Fibroblast of mammary gland (primary cell): ENCODE measurements around the gene GALNT17.

Source experiments
- DNase-seq: peaks from one replicate; pipeline ENCODE4 v3.0.0-alpha.2; 2010; ENCODE audit warnings: low read depth
- H3K4me3 ChIP-seq: 2 replicates; pipeline ENCODE4 v1.5.1; 2011; ENCODE audit warnings: low read depth, mild to moderate bottlenecking, low read length, moderate library complexity; ENCODE audit not compliant: control insufficient read depth
- TF ChIP-seq, protein P1 (sequence below): conservative IDR thresholded peaks from 2 replicates; pipeline ENCODE4 v1.5.1; 2011; ENCODE audit warnings: low read depth, low read length, inconsistent platforms; ENCODE audit not compliant: control insufficient read depth, insufficient read depth

Gene GALNT17

DNA sequence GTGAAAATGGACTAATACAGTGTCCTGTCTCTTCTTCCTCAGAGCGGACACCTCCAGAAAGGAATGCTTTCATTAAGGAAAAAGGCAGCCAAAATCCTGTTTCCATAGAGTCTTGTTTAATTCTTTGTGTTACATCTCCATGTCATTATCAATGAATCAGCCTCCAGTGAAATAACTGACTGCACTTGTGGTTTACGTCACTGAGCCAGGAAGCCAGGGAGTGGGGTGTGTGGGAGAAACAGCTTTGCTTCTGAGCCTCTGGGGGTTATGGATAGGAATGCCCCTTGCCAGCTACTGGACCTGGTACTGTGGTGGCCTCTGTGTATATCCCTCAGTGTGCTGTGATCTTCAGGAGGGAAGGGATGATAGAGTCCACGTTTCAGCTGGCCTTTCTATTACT is 416.8 kb downstream of the GALNT17 start:
- peak; percentile 14 for DNase-seq
- no peak overlapping the region for H3K4me3 ChIP-seq
- TF ChIP-seq, protein P1, sequence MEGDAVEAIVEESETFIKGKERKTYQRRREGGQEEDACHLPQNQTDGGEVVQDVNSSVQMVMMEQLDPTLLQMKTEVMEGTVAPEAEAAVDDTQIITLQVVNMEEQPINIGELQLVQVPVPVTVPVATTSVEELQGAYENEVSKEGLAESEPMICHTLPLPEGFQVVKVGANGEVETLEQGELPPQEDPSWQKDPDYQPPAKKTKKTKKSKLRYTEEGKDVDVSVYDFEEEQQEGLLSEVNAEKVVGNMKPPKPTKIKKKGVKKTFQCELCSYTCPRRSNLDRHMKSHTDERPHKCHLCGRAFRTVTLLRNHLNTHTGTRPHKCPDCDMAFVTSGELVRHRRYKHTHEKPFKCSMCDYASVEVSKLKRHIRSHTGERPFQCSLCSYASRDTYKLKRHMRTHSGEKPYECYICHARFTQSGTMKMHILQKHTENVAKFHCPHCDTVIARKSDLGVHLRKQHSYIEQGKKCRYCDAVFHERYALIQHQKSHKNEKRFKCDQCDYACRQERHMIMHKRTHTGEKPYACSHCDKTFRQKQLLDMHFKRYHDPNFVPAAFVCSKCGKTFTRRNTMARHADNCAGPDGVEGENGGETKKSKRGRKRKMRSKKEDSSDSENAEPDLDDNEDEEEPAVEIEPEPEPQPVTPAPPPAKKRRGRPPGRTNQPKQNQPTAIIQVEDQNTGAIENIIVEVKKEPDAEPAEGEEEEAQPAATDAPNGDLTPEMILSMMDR = no peak

DNA sequence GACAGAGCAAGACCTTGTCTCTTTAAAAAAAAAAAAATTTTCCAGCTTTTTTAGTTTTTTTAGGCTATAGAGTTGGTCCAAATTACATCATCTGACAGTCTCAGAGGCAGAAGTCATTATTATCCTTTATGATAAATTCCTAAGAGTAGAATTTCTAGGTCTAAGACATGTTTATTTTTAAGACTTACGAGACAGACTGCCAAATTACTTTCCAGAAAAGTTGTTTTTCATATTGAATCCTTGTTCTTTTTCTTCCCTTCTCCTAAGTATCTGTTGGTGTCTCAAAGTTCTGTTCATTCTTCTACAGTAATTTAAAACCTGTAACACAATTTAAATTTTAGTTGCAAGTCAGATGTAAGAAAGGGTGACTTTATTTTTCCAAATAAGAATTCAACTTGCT is 421.4 kb downstream of the GALNT17 start:
- no peak overlapping the region for H3K4me3 ChIP-seq
- DNase-seq = no peak
- TF ChIP-seq, protein P1 = no peak

DNA sequence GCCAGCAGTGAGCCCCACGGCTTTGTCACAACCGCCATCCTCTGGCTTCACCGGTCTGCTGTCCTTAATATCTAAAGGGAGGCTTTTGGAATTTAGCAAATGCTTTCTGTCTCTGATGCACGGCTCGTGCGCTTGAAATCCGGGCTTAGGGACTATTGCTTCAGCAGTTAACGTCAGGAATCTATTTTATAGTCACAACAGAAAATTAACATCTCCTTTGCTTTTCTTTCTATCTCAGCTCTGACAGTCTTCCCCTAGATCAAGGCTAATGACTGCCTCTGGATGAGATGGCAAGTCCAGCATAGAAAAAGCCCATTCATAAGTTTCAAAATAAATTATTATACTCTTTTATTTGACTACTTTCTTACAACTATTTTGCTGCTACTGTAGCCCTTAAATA is 423.8 kb downstream of the GALNT17 start:
- H3K4me3 ChIP-seq = no peak overlapping the region
- DNase-seq = no peak
- TF ChIP-seq, protein P1 = no peak

DNA sequence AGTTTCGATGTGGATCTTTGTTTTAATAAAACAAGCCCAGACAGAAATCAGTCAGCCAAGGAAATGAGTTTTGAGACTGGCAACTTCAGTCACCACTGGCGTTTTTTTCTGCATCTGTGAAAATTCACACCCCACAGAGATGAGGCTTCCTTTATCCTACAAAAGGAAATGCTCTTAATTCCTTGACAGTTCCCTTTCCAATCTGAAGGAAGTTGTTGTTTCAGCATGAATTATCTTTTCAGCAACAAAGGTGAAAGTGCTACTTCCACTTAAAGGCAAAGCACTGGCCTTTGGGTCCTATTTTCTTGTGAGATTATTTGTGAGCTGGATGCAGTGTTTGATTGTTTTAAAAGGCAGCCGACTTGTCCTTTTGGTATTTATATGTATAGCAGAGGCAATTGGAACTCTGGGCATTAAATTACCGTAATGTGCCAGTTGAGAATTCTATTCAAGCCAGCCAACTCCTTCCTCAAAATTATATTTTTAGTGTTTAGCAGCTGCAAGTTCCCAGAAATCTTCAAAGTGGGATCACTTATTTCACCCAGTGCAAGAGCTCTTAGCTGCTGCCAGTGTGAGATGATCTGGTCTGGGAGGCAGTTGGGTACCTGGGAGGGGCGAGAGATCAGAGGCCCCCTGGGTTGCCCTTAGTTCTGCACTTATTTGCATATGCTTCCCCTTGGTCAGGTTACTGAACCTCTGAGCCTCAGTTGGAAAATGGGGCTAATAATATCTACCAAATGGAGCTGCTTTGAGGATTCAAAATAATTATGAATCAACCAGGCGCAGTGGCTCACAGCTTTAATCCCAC is 427.1 kb downstream of the GALNT17 start:
- DNase-seq = no peak
- H3K4me3 ChIP-seq = no peak overlapping the region
- TF ChIP-seq, protein P1 = no peak

DNA sequence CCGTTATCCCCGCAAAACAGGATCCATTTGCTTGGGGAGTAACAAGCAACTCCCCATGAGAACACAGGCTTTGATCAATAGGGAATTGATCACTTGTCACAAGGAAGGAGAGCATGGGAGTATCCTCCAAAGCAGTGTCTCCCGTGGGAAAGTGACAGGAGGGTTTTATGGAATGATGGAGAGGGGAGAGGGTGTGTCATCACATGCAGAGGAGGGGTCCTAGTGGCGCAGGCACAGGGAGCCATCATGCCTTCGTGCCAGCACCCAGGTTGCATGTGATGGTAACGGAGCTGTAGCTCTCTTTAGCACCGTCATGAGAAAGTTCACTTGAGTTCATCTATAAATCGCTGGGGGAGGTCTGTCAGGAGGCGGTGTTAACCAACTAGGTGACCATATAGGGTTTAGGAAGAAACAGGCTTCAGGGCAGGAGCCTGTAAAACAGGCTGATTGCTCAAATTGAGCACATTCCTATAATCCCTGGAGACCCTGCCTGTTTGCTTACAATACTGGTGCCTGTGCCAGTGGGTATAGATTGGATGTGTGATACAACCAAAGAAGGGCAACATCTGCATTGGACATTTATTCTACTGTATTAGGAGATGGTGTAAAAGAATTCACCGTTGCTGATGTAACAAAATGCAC is 428.5 kb downstream of the GALNT17 start:
- DNase-seq = no peak
- no peak overlapping the region for H3K4me3 ChIP-seq
- TF ChIP-seq, protein P1 = no peak

DNA sequence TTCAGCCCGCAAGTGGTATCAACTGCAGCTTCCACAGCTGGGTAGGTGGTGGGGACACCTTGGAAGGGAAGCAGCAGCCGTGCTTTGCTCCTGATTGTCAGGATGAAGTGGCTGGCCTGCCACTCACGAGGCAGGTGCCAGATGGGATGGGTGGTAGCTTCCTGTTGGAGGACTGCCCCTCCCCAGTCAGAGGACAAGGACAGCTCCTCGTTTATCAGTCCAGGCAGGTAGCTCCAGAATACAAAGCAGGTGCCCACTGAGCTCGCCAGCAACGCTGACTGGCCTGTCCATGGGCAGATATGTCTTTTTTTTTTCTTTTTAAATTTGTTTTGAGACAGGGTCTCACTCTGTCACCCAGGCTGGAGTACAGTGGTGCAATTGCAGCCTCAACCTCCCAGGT is 431.3 kb downstream of the GALNT17 start:
- TF ChIP-seq, protein P1 = no peak

More for the DNA sequence above, 431.3 kb downstream of the GALNT17 start:
- DNase-seq = no peak
- H3K4me3 ChIP-seq = no peak overlapping the region
